GDM1 (cell line): ENCODE data around the gene TNK2.
"Not testable (repeated sequence)": the region's sequence is repeated elsewhere in the genome, so short reads cannot be mapped to it uniquely, and the experiment has no call there.

Experiments
- DNase-seq: peaks from one replicate; lab custom pipeline; 2025; lab: John Stamatoyannopoulos, UW

TNK2 gene

DNA sequence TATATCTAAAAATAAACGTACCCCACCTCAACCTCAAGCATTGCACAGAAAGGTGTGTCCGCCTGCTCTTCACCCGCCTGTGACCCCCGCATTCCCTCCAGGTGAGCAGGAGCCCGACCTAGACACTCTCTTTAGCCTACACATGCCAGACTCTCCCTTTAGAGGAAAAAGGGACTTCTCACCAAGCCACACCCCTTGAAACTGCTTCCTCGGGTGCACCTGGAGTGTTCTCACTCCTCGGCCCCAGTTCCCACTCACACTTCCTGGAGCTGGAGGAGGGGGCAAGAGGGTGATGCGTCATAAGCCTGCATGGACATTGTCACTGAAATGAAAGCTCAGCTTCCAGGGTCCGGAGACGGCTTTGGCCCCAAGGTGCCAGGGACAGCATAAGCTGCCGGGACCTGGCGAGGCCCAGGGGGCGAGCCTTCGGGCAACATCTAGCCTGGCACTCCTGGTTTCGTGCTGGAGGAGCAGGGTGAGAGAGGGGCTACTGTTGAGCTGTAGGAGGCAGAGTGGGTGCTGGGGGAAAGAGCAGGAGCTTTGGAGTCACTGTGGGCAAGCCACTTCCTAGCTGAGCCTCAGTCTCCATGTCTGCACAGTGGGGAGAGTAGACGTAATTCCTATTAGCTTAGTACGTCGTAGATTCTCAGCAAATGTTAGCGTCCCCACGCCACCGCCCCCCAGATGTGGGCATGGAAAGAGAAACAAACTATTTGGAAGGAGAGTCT, 86.8 kb downstream of the TNK2 start:
- DNase-seq: no peak

DNA sequence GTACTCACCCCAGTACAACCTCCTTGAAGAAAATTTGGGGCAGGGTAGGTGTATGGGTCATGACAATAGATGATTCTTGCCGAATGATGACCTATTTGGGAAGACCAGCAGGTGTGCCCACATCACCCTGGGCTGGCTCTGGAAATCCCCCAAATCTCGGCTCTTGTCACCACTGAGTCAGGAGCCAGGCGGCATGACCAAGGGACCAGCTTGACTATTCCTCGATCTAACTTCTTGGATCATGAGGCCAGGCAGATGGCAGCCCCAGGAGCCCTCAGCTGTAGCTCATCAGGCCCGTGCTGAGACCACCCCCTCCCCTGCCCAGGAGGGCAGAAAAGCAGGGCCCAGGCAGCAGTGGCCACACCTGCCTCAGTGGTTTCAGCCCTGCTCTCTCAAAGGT, 87.5 kb downstream of the TNK2 start:
- DNase-seq: no peak

DNA sequence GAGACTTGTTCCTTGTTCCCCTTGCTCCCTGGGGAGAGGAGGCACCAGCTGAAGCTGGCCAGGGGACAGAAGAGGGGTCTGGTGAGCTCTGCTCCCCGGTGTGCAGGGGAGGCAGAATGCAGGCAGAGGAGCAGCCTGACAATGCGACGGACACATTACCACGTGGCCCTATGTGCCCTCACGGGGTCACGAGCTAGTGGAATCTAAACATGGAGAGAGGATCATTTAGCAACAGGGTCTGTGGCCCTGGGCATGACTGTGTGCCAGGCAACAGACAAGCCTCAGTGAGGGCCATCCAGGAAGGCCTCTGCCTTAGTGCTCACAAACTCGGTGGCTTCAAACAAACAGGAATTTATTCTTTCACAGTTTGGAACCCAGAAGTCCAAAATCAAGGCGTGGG, 88.2 kb downstream of the TNK2 start:
- no peak for DNase-seq

DNA sequence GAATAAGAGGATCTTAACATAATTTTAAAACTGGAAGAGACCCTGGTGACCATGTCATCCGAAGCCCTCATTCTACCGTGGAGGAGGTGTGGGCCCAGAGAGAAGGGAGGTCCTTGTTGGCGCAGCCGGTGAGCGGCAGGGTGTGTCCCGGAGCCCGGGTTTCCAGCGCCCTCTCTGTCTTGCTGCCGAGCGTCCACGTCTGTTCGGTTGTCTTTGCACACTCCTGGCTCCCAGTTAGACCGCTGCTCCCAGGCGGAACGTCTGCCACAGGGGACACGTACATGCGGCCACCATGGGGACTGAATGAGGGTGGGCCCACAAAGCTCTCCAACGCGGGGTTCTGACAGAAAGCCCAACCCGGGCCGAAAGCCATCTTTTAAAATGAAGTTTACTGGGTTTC, 90.0 kb downstream of the TNK2 start:
- DNase-seq: no peak

DNA sequence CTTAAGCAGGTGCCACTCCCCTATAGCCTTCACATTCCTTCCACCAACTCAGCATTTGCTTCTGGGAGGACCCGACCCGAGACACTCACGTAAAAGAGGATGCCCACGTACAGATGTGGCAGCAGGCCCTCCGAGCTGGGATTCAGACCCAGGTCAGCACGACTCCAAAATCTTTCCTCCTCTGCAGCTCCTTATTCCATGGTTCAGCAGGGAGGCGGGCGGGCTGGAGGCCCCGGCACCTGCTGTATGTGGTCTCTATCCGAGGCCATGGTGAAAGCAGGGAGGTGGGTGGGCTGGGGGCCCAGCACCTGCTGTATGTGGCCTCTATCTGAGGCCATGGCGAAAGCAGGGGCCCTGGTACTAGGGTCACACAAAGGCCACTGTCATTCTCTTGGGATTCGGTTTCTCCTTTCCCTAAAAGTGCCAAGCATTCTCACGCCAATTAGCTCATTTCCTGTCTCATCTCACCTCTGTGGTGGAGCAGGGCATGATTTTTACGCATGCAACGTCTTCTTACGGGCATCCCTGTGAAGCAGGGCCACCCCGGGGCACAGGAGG, 90.7 kb downstream of the TNK2 start:
- no peak for DNase-seq

DNA sequence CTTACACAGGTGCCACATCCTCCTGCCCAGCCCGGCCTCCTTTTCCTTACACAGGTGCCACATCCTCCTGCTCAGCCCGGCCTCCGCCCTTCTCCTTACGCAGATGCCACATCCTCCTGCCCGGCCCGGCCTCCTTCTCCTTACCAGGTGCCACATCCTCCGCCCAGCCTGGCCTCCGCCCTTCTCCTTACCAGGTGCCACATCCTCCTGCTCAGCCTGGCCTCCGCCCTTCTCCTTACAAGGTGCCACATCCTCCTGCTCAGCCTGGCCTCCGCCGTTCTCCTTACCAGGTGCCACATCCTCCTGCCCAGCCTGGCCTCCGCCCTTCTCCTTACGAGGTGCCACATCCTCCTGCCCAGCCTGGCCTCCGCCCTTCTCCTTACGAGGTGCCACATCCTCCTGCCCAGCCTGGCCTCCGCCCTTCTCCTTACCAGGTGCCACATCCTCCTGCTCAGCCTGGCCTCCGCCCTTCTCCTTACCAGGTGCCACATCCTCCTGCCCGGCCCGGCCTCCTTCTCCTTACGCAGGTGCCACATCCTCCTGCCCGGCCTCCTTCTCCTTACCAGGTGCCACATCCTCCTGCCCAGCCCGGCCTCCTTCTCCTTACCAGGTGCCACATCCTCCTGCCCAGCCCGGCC, 92.0 kb downstream of the TNK2 start:
- DNase-seq: not testable (repeated sequence)

DNA sequence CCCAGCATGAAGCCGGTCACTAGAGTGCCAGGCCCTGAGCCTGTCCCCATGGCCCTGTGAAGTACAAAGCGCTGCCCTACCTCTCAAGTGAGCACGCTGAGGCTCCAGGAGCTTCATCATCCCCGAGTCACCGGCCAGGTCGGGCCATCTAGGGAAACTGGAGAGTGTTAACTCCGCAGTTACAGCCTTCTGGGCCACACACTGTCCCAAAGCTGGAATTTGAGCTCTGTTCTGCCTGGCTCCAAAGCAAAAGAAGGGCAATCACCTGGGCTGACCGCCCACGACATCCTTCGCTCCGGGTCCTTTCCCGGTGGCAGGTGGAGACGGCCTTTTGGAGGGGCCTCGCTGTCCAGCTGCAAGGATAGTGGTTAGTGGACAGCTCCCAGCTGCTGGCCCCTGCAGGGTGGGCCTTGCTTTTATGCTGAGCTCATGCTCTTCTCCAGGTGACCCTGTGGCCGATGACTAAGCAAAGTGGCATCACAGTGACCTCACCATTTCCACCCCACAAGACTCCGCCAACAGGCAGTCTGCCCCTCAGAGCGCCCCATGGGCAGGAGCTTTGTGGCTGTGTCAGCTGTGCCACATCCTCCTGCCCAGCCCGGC, 93.1 kb downstream of the TNK2 start:
- no peak for DNase-seq

DNA sequence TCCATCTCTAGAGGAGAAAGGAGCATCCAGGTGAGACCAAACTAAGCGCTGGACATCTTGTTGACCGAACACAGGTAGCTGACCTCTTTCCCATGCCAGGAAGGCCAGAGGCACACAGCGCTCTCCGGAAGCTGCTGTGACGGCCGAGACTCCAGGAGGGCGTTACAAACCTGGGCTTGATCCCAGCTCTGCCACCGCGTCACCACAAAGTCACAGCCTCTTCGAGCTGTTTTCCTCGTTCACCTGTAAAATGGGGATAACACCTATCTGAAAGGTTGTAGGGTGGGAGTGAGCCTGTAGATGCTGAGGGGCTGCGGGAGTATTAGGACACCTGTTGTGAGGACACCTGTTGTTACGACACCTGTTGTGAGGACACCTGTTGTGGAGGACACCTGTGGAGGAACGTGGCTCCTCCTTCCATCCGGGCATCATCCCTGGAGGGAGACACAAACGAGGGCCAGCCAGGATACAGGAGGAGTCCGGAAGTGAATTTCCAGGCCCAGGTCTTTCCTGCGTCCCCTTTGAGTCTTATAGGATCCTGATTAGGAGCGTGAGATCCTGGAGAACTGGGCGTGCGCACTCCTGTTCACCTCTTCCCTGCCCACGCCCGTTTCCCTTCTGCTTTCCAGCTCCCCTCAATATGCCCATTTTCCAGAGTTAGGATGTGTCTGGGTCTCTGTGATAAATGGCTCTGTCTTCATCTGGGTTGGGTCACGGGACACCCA, 94.3 kb downstream of the TNK2 start:
- DNase-seq: no peak
